ENCODE data around the gene COPS7A.

Gene COPS7A, protein sequence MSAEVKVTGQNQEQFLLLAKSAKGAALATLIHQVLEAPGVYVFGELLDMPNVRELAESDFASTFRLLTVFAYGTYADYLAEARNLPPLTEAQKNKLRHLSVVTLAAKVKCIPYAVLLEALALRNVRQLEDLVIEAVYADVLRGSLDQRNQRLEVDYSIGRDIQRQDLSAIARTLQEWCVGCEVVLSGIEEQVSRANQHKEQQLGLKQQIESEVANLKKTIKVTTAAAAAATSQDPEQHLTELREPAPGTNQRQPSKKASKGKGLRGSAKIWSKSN

DNA sequence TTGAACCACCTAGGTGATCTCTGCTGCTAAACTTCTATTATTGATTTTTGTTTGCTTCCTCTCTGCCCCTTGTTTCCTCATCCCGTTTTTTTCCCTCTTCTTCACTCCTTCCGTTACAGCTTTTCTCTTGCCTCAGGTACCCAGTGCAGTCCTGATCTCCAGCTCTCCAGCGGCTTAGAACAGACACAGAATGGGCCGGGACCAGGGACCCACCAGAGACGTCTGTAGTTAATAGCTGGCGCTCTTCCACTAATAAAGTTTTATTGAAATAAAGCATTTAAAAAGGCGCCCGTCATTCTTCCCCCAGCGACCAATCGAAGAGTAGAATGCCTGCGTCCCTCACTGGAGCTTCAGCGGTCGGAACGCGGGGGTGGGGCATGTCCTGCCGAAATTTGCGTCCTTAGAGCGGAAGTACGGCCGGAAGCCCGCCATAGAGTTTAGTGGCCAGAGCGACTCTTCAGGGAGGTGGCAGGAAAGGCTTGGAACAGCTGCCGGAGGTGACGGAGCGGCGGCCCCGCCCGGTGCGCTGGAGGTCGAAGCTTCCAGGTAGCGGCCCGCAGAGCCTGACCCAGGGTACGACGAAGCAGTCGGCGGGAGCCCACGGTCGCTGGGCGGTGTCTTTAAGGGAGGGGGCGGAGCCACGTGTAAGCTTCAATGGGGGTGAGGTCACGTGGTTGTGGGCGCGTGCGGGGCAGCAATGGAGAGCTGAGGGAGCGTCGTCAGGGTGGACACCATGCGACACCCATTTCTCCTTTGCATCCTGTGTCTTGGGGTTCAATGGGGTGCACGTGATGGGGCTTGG is at the start of gene COPS7A:
TSS of gene COPS7A (plus strand) at position 440 of the 802 bp plus-strand sequence. CDS start 611 bp downstream, outside the sequence.
- H3K9ac ChIP-seq (ENCODE audit: low read depth, low read length): peak within 1 kb of the TSS; percentile 60
- no peaks in the 10 kb centered on the region for H3K9me3 ChIP-seq (ENCODE audit: control insufficient read depth, insufficient read depth, low read length)
- H3K4me1 ChIP-seq (ENCODE audit: control insufficient read depth, insufficient read depth, low read length): peaks cover 6% of the 10 kb centered on the region
- peak within 1 kb of the TSS; percentile 72 for H3K4me3 ChIP-seq (ENCODE audit: low read depth, low read length)
- H3K27ac ChIP-seq (ENCODE audit: low read depth, low read length): peak within 1 kb of the TSS; percentile 63
- no peaks in the 10 kb centered on the region for H3K27me3 ChIP-seq (ENCODE audit: control insufficient read depth, insufficient read depth, low read length)
- peaks cover 13% of the 10 kb centered on the region for H3K36me3 ChIP-seq (ENCODE audit: control insufficient read depth, insufficient read depth, low read length)

DNA sequence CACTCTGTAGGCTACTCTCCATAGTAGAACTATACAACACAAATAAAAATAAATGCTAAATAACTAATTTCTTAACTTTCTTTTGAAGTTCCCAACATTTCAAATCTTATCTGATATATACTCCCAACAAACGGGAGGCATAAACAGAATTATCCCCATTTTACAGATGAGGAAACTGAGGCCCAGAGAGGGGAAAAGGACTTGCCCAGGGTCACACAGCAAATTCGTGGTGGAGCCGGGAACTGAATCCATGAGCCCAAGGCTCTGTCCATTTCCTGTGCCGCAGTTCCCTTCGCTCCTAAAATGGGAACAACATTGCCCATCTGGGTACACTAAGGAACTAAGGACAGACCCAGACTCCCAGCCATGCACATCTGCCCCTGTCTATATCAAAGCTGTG is 46.9 kb upstream of the COPS7A start:
- no peak overlapping the region for H3K4me3 ChIP-seq (ENCODE audit: low read depth, low read length)
- no peaks in the 10 kb centered on the region for H3K4me1 ChIP-seq (ENCODE audit: control insufficient read depth, insufficient read depth, low read length)
- H3K27ac ChIP-seq (ENCODE audit: low read depth, low read length): no peak overlapping the region
- H3K27me3 ChIP-seq (ENCODE audit: control insufficient read depth, insufficient read depth, low read length): no peaks in the 10 kb centered on the region
- H3K36me3 ChIP-seq (ENCODE audit: control insufficient read depth, insufficient read depth, low read length): peaks cover 92% of the 10 kb centered on the region
- H3K9ac ChIP-seq (ENCODE audit: low read depth, low read length): no peak overlapping the region
- H3K9me3 ChIP-seq (ENCODE audit: control insufficient read depth, insufficient read depth, low read length): no peaks in the 10 kb centered on the region

DNA sequence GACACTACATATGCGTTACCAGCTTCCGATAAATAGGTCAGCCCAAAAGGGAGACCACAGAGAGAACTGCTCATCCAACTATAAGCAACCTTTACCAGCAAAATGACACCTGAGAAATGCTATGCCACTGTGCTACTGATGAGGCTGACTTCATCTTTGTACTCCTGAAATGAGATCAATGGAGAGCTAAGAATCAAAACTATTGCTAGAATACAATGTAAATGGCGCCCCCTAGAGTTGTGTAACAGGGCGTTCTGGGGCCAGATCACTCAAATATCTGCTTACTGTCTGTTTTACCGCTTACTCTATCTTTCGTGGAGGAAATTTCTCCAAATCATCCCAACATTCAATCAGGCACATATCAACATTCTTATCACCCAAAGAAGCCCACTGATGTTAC is 39.2 kb upstream of the COPS7A start:
- Histone ChIP-seq H3K9ac (ENCODE audit: low read depth, low read length) (no peak overlapping the region), H3K27me3 (ENCODE audit: control insufficient read depth, insufficient read depth, low read length) (no peaks in the 10 kb centered on the region), H3K9me3 (ENCODE audit: control insufficient read depth, insufficient read depth, low read length) (no peaks in the 10 kb centered on the region), H3K4me3 (ENCODE audit: low read depth, low read length) (no peak overlapping the region), H3K27ac (ENCODE audit: low read depth, low read length) (no peak overlapping the region), H3K4me1 (ENCODE audit: control insufficient read depth, insufficient read depth, low read length) (0 out of 2 replicates have a peak, but pooled peaks cover 14% of the 10 kb centered on the region), H3K36me3 (ENCODE audit: control insufficient read depth, insufficient read depth, low read length) (peaks cover 39% of the 10 kb centered on the region)

DNA sequence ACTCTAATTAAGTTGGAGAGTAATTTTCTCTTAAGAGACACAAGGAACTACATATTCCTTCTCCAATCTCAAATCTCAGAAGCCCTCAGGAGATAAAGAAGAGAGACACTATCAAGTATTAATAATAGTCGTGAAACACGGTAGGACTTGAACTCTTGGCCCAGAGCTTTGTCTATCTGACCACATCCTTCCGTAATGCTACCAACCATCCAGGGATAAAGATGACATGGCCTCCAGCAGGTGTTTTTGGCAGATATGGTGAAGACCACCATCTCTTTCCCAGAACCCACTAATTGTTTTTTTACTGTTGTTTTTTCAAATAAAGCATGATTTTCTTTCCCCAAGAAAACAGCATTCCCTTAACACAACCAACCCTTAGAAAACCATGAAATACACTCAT is 38.0 kb upstream of the COPS7A start:
- Histone ChIP-seq H3K27me3 (ENCODE audit: control insufficient read depth, insufficient read depth, low read length) (no peaks in the 10 kb centered on the region), H3K9ac (ENCODE audit: low read depth, low read length) (no peak overlapping the region), H3K4me3 (ENCODE audit: low read depth, low read length) (no peak overlapping the region), H3K4me1 (ENCODE audit: control insufficient read depth, insufficient read depth, low read length) (0 out of 2 replicates have a peak, but pooled peaks cover 17% of the 10 kb centered on the region), H3K27ac (ENCODE audit: low read depth, low read length) (no peak overlapping the region), H3K36me3 (ENCODE audit: control insufficient read depth, insufficient read depth, low read length) (peaks cover 29% of the 10 kb centered on the region), H3K9me3 (ENCODE audit: control insufficient read depth, insufficient read depth, low read length) (no peaks in the 10 kb centered on the region)

DNA sequence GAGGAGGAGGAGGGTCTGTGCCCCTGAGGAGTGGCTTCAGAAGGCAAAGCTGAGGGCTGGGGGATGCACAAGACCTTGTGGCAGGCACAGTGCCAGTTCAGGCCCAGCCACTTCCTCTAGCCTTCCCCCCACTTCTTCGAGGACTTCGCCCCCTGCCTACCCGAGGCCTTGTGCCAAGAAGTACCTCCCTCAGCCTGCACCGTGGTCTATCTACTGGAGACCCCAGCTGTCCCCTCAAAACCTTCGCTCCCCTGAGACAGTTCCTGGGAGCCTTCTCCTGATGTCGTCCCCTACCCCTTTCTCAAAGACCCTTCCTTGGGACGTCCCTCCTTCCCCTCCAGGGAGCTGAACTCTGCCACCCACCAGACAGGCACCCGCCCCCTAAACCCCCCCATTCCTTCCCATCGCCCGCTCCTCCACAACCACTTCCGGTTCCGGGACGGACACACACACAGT is 35.3 kb upstream of the COPS7A start:
- H3K4me3 ChIP-seq (ENCODE audit: low read depth, low read length): peak overlapping the region; percentile 82
- peaks cover 12% of the 10 kb centered on the region for H3K36me3 ChIP-seq (ENCODE audit: control insufficient read depth, insufficient read depth, low read length)
- 0 out of 2 replicates have a peak, but pooled peaks cover 17% of the 10 kb centered on the region for H3K4me1 ChIP-seq (ENCODE audit: control insufficient read depth, insufficient read depth, low read length)
- peak overlapping the region; percentile 89 for H3K9ac ChIP-seq (ENCODE audit: low read depth, low read length)
- H3K27me3 ChIP-seq (ENCODE audit: control insufficient read depth, insufficient read depth, low read length): no peaks in the 10 kb centered on the region
- H3K27ac ChIP-seq (ENCODE audit: low read depth, low read length): peak overlapping the region; percentile 99
- no peaks in the 10 kb centered on the region for H3K9me3 ChIP-seq (ENCODE audit: control insufficient read depth, insufficient read depth, low read length)

DNA sequence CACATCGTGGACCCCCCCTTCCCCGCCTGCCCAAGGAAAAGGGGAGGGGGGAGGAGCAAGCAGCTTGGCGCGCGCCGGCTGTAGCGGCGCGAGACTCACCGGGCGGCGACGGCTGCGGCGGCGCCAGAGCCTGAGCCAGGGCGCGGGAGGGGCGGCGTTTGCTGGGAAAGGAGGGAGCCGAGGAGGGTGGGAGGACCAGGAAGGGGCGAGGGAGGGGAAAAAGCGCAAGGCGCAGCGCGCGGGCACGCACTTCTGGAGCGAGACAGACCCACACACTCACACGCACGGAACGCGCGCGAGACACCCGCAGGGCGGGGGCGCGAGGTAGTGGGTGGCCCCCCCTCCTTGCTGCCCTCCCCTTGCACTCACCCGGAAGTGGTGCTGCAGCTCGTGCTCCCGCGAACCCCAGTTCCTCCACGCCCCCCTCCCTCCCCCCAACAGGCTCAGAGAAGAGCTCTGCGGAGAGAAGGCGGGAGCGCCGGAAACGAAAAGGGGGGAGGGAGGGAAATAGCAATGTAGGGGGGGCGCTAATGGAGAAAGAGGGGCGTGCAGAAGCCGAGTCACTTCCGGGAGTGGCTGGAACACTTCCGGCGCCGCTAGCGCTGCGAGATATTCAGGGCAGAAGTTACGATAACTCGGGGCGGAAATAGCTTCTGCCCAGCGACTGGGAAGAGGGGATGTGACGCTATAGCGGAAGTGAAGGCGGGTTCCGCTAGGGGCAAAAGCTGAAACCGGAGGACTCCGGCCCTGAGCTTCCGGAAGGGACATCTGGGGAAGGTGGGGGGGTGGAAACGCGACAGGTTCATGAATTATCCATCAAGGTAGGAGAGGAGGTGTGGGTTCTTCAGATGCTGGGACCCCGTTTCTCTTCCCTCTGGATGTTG is 34.6 kb upstream of the COPS7A start, which contains the start of gene ZNF384:
TSS of gene ZNF384 (minus strand) at position 377 of the 884 bp plus-strand sequence. CDS start 9,855 bp downstream, outside the sequence.
- no peaks in the 10 kb centered on the region for H3K27me3 ChIP-seq (ENCODE audit: control insufficient read depth, insufficient read depth, low read length)
- H3K4me3 ChIP-seq (ENCODE audit: low read depth, low read length): peak within 1 kb of the TSS; percentile 82
- H3K9ac ChIP-seq (ENCODE audit: low read depth, low read length): peak within 1 kb of the TSS; percentile 89
- H3K27ac ChIP-seq (ENCODE audit: low read depth, low read length): peak within 1 kb of the TSS; percentile 99
- H3K4me1 ChIP-seq (ENCODE audit: control insufficient read depth, insufficient read depth, low read length): 0 out of 2 replicates have a peak, but pooled peaks cover 17% of the 10 kb centered on the region
- no peaks in the 10 kb centered on the region for H3K9me3 ChIP-seq (ENCODE audit: control insufficient read depth, insufficient read depth, low read length)
- peaks cover 7% of the 10 kb centered on the region for H3K36me3 ChIP-seq (ENCODE audit: control insufficient read depth, insufficient read depth, low read length)

DNA sequence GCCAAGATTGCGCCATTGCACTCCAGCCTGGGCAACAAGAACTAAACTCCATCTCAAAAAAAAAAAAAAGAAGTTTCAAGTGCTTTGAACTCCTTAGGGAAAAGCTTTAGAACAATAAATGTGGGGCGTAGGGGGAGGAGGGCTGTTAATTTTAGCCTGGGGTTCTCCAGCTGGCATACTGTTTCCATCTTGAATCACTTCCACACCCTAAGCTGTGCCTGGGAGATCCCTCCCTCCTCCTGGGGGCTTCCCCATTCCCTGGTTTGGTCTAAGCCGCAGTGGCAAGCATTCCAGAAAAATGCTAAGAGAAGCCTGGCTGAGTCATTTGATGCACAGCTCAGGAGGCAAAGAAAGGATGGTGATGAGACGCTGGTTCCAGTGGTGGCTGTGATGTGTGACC is 32.4 kb upstream of the COPS7A start:
- Histone ChIP-seq H3K27ac (ENCODE audit: low read depth, low read length) (no peak overlapping the region), H3K9me3 (ENCODE audit: control insufficient read depth, insufficient read depth, low read length) (no peaks in the 10 kb centered on the region), H3K9ac (ENCODE audit: low read depth, low read length) (no peak overlapping the region), H3K4me1 (ENCODE audit: control insufficient read depth, insufficient read depth, low read length) (0 out of 2 replicates have a peak, but pooled peaks cover 17% of the 10 kb centered on the region), H3K27me3 (ENCODE audit: control insufficient read depth, insufficient read depth, low read length) (no peaks in the 10 kb centered on the region), H3K36me3 (ENCODE audit: control insufficient read depth, insufficient read depth, low read length) (peaks cover 7% of the 10 kb centered on the region; the same call in 1 of the 2 replicates), H3K4me3 (ENCODE audit: low read depth, low read length) (no peak overlapping the region)

DNA sequence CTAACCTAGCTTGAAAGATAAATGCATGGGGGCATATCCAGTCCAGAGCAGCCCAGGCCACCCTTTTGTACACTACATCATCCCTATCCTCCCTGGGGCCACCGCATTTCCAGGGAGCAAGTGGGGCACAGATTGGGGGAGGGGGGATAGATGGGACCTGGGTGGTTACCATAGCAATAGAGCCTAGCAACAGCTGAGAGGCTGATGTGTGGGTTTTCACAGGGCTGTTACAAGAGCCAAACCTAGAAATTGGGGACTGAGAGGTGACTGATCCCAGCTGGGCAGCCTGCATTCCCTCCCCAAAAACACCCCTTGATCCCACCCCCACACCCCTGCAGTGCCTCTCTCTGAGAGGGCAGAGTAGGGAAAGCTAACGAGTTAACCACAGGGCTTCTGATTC is 31.0 kb upstream of the COPS7A start:
- no peak overlapping the region for H3K27ac ChIP-seq (ENCODE audit: low read depth, low read length)
- no peak overlapping the region for H3K9ac ChIP-seq (ENCODE audit: low read depth, low read length)
- no peak overlapping the region for H3K4me3 ChIP-seq (ENCODE audit: low read depth, low read length)
- H3K27me3 ChIP-seq (ENCODE audit: control insufficient read depth, insufficient read depth, low read length): no peaks in the 10 kb centered on the region
- H3K4me1 ChIP-seq (ENCODE audit: control insufficient read depth, insufficient read depth, low read length): peaks cover 6% of the 10 kb centered on the region; the same call in 1 of the 2 replicates
- H3K36me3 ChIP-seq (ENCODE audit: control insufficient read depth, insufficient read depth, low read length): peaks cover 12% of the 10 kb centered on the region; the same call in 1 of the 2 replicates
- no peaks in the 10 kb centered on the region for H3K9me3 ChIP-seq (ENCODE audit: control insufficient read depth, insufficient read depth, low read length)

DNA sequence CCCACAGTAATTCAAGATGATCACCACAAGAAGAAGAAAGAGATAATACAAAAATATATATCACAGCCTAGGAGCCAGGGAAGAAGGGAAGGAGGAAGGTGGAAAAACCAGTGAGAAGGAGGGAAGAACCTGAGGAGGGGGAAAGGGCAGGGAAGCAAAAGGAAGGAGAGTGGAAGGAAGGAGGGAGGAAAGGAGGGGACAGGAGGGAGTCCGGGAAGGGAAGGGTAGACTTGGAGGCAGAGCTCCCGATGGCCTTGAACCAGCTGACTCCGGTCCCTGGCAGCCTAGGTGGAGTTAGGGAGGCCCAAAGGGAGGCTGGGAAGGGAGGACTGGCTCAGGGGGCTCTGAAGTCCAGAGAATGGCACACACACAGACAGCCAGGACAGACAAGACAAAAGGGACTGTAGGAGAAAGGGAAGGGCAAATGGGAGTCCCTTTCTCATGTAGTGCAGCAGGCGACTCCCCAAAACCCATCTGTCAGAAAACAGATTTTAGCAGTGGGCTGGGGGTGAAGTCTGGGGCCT is 30.0 kb upstream of the COPS7A start:
- Histone ChIP-seq H3K27me3 (ENCODE audit: control insufficient read depth, insufficient read depth, low read length) (no peaks in the 10 kb centered on the region), H3K9me3 (ENCODE audit: control insufficient read depth, insufficient read depth, low read length) (no peaks in the 10 kb centered on the region), H3K9ac (ENCODE audit: low read depth, low read length) (no peak overlapping the region), H3K4me1 (ENCODE audit: control insufficient read depth, insufficient read depth, low read length) (peaks cover 7% of the 10 kb centered on the region), H3K36me3 (ENCODE audit: control insufficient read depth, insufficient read depth, low read length) (peaks cover 12% of the 10 kb centered on the region; the same call in 1 of the 2 replicates), H3K4me3 (ENCODE audit: low read depth, low read length) (no peak overlapping the region), H3K27ac (ENCODE audit: low read depth, low read length) (no peak overlapping the region)

DNA sequence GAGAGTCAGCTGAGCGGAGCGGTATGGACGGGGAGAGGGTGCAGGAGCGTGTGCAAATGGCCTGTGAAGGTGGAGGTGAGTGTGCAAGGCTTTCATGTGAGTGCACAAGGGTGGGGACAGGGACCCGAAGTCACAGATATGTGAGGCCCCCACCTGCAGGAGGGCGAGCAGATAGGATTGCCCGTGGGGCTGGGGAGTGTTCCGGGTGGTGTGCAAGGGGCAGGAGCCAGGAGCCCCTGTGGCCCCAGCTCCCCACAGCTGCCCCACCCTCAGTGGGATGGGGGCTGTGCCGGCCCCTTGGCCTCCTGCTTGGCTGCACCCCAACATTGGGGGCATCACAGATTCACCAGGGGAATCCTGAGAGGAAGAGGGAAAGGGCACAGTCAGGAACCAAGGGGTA is 29.1 kb upstream of the COPS7A start:
- H3K9ac ChIP-seq (ENCODE audit: low read depth, low read length): no peak overlapping the region
- peaks cover 7% of the 10 kb centered on the region for H3K27me3 ChIP-seq (ENCODE audit: control insufficient read depth, insufficient read depth, low read length)
- H3K9me3 ChIP-seq (ENCODE audit: control insufficient read depth, insufficient read depth, low read length): no peaks in the 10 kb centered on the region
- no peak overlapping the region for H3K27ac ChIP-seq (ENCODE audit: low read depth, low read length)
- H3K36me3 ChIP-seq (ENCODE audit: control insufficient read depth, insufficient read depth, low read length): peaks cover 12% of the 10 kb centered on the region; the same call in 1 of the 2 replicates
- no peak overlapping the region for H3K4me3 ChIP-seq (ENCODE audit: low read depth, low read length)
- H3K4me1 ChIP-seq (ENCODE audit: control insufficient read depth, insufficient read depth, low read length): peaks cover 14% of the 10 kb centered on the region
